Activated CD8-positive, alpha-beta T cell treated with anti-CD3 and anti-CD28 coated beads, Interleukin-2, amount 10 ng/mL, durations not matched to agents 7 days and 5 days (primary cell): ENCODE results near the gene NUTF2. TPM values are rescaled to one million over a fixed set of nuclear protein-coding genes. Genes with fewer than 3 reads are reported as not detected.
A peak's percentile ranks its signal among the peaks of the same experiment; 100 is the strongest.

ENCODE experiments used
- ATAC-seq: fragments of 150-1000 bp; cut with Tn5 transposase; one replicate; pipeline ENCODE4 v1.10.0; 2021; ENCODE audit warnings: moderate library complexity
- CTCF ChIA-PET: fragments of 350-600 bp; sonication (Branson Sonifier 250); formaldehyde crosslinking; loops from one replicate; lab custom pipeline; 2021; ENCODE audit warnings: antibody characterized with exemption; lab: Charles Lee
- POLR2A ChIA-PET: fragments of 350-600 bp; sonication (Branson Sonifier 250); formaldehyde crosslinking; loops from one replicate; lab custom pipeline; 2021; ENCODE audit warnings: antibody characterized with exemption; lab: Charles Lee
- DNase-seq: peaks from one replicate; pipeline ENCODE4 v3.0.0-alpha.2; 2020
- H3K27ac Mint-ChIP-seq: one replicate; pipeline ENCODE4 v1.8.0; 2021; ENCODE audit warnings: mild to moderate bottlenecking, mixed read lengths
- H3K27me3 Mint-ChIP-seq: one replicate; pipeline ENCODE4 v1.8.0; 2021; ENCODE audit warnings: low read depth, mixed read lengths
- H3K36me3 Mint-ChIP-seq: one replicate; pipeline ENCODE4 v1.8.0; 2021; ENCODE audit warnings: low read depth, mixed read lengths
- H3K4me1 Mint-ChIP-seq: one replicate; pipeline ENCODE4 v1.8.0; 2021; ENCODE audit warnings: low read depth, mixed read lengths
- H3K4me3 Mint-ChIP-seq: one replicate; pipeline ENCODE4 v1.8.0; 2021; ENCODE audit warnings: mild to moderate bottlenecking, mixed read lengths
- H3K9me3 Mint-ChIP-seq: one replicate; pipeline ENCODE4 v1.8.0; 2022; ENCODE audit warnings: mixed read lengths; ENCODE audit not compliant: insufficient read depth
- total RNA-seq, 2 experiments: library from RNA; stranded (reverse); gene quantifications; one replicate each; pipeline ENCODE4 v1.2.3, GENCODE V29; 2021

Gene NUTF2
- total RNA-seq, 2 experiments from 2014 or later = 125 to 134 TPM

DNA sequence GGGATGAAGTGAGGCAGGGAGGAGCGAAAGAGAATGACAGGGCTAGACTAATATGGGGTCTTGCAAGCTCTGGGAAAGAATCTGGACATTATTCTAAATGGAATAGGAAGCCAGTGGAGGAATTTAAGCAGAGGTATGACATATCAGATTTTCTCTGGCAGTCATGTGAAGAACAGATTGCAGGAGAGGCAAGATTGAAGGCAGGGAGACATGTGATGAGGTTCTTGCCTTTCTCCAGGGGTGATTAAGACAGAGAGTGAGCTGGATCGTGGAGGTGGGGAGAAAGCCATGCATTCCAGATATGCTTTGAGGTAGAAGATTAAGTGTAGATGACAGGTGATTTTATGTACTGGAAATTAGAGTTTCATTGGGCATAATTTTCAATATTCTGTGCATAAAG, 8.9 kb upstream of the NUTF2 start:
- H3K27me3 Mint-ChIP-seq = no peaks in the 10 kb centered on the region
- H3K4me1 Mint-ChIP-seq = peaks cover 14% of the 10 kb centered on the region
- no peak overlapping the region for H3K27ac Mint-ChIP-seq
- POLR2A ChIA-PET = interaction anchor here (1.1 kb wide), 1 partner anchor 99 kb away, joined by 3 read pairs; the partner anchor contains the start of gene PSMB10
- CTCF ChIA-PET = interaction anchor here (1.0 to 3.4 kb wide), 2 partner anchors 22 to 55 kb away, joined by 3 to 23 read pairs; partner anchors contain the start of gene PSKH1
- ATAC-seq (no peak), DNase-seq (no peak)
- no peaks in the 10 kb centered on the region for H3K9me3 Mint-ChIP-seq
- H3K36me3 Mint-ChIP-seq = no peaks in the 10 kb centered on the region
- H3K4me3 Mint-ChIP-seq = no peak overlapping the region

- DNase-seq (no peak), ATAC-seq (no peak)
- peak overlapping the region; percentile 98 for H3K27ac Mint-ChIP-seq
- no peaks in the 10 kb centered on the region for H3K9me3 Mint-ChIP-seq
- H3K36me3 Mint-ChIP-seq = peaks cover 24% of the 10 kb centered on the region
- peak overlapping the region; percentile 89 for H3K4me3 Mint-ChIP-seq
- H3K4me1 Mint-ChIP-seq = peaks cover 38% of the 10 kb centered on the region
- no peaks in the 10 kb centered on the region for H3K27me3 Mint-ChIP-seq
- POLR2A ChIA-PET = no interaction called here
- CTCF ChIA-PET = interaction anchor here (0.8 to 1.7 kb wide), 6 partner anchors 25 to 320 kb away, joined by 3 to 13 read pairs (median 3); partner anchors contain the start of genes RANBP10 and TSNAXIP1
These were observed 5.4 kb upstream of the NUTF2 start for GRCh38 chr16:67841198-67841815.

GRCh38 chr16:67841816-67842508, 4.8 kb upstream of the NUTF2 start, which contains the start of gene THAP11:
Gene THAP11, plus strand, starts transcription at chr16:67842320. Its CDS starts 235 bp downstream, at chr16:67842555.
- DNase-seq (peak; percentile 97), ATAC-seq (peak; percentile 59)
- POLR2A ChIA-PET = no interaction called here
- peak within 1 kb of the TSS; percentile 98 for H3K27ac Mint-ChIP-seq
- CTCF ChIA-PET = interaction anchor here (1.1 to 1.7 kb wide), 3 partner anchors 26 to 36 kb away, joined by 3 to 13 read pairs (median 3); partner anchors contain the start of genes RANBP10 and TSNAXIP1
- no peaks in the 10 kb centered on the region for H3K9me3 Mint-ChIP-seq
- H3K27me3 Mint-ChIP-seq = no peaks in the 10 kb centered on the region
- peaks cover 24% of the 10 kb centered on the region for H3K36me3 Mint-ChIP-seq
- peaks cover 38% of the 10 kb centered on the region for H3K4me1 Mint-ChIP-seq
- peak within 1 kb of the TSS; percentile 96 for H3K4me3 Mint-ChIP-seq

GRCh38 chr16:67842509-67843342, 4.0 kb upstream of the NUTF2 start:
- peaks cover 26% of the 10 kb centered on the region for H3K36me3 Mint-ChIP-seq

GRCh38 chr16:67843343-67843765, 3.4 kb upstream of the NUTF2 start:
- Mint-ChIP-seq H3K27ac (peak overlapping the region; percentile 96), H3K27me3 (no peaks in the 10 kb centered on the region), H3K4me1 (peaks cover 46% of the 10 kb centered on the region), H3K36me3 (peaks cover 26% of the 10 kb centered on the region), H3K9me3 (no peaks in the 10 kb centered on the region), H3K4me3 (peak overlapping the region; percentile 96)
- DNase-seq = no peak
- no peak for ATAC-seq
- ChIA-PET CTCF (interaction anchor here (0.6 to 4.1 kb wide), 10 partner anchors 10 to 296 kb away, joined by 3 to 40 read pairs (median 4); no protein-coding TSS in a partner anchor), POLR2A (interaction anchor here (0.6 to 4.2 kb wide), 2 partner anchors 10 to 37 kb away, joined by 3 to 28 read pairs; partner anchors contain the start of genes RANBP10 and TSNAXIP1)

More at GRCh38 chr16:67842509-67843342, 4.0 kb upstream of the NUTF2 start:
- peak; percentile 31 for ATAC-seq
- ChIA-PET POLR2A (interaction anchor here (0.6 to 4.2 kb wide), 2 partner anchors 10 to 36 kb away, joined by 3 to 28 read pairs; partner anchors contain the start of genes RANBP10 and TSNAXIP1), CTCF (interaction anchor here (0.6 to 4.1 kb wide), 7 partner anchors 9 to 295 kb away, joined by 3 to 40 read pairs (median 4); no protein-coding TSS in a partner anchor)
- Mint-ChIP-seq H3K27me3 (no peaks in the 10 kb centered on the region), H3K27ac (peak overlapping the region; percentile 96), H3K4me1 (peaks cover 40% of the 10 kb centered on the region), H3K4me3 (peak overlapping the region; percentile 96), H3K9me3 (no peaks in the 10 kb centered on the region)
- DNase-seq = peak; percentile 74

DNA sequence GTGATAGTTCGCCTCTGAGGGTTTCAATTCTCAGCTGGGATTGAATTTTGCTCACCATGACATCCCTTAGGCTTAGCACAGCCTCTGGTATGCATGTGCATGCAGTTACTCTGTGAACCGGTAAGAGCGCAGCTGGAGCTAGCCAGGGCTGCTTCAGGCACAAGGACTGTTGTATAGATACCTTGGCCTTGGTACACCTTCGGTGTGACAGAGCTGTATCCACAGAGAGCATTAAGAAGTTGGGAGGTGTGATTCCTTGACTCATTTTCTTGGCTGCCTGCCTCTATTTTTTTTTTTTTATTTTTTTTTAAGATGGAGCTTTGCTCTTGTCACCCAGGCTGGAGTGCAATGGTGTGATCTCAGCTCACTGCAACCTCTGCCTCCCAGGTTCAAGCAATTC, 2.2 kb upstream of the NUTF2 start:
- H3K36me3 Mint-ChIP-seq = peaks cover 26% of the 10 kb centered on the region
- H3K4me1 Mint-ChIP-seq = peaks cover 51% of the 10 kb centered on the region
- peak overlapping the region; percentile 96 for H3K27ac Mint-ChIP-seq
- ChIA-PET CTCF (interaction anchor here (0.9 to 4.1 kb wide), 15 partner anchors 9 to 963 kb away, joined by 3 to 40 read pairs (median 4); no protein-coding TSS in a partner anchor), POLR2A (interaction anchor here (1.1 to 4.2 kb wide), 3 partner anchors 11 to 91 kb away, joined by 5 to 28 read pairs (median 5); no protein-coding TSS in a partner anchor)
- H3K4me3 Mint-ChIP-seq = peak overlapping the region; percentile 96
- DNase-seq = no peak
- no peaks in the 10 kb centered on the region for H3K27me3 Mint-ChIP-seq
- no peak for ATAC-seq
- no peaks in the 10 kb centered on the region for H3K9me3 Mint-ChIP-seq

- ChIA-PET CTCF (interaction anchor here (0.8 to 4.1 kb wide), 13 partner anchors 10 to 964 kb away, joined by 3 to 40 read pairs (median 4); no protein-coding TSS in a partner anchor), POLR2A (interaction anchor here (1.1 to 4.2 kb wide), 5 partner anchors 9 to 90 kb away, joined by 4 to 28 read pairs (median 5); partner anchors contain the start of genes RANBP10 and TSNAXIP1)
- H3K9me3 Mint-ChIP-seq = no peaks in the 10 kb centered on the region
- H3K4me3 Mint-ChIP-seq = peak overlapping the region; percentile 96
- peaks cover 53% of the 10 kb centered on the region for H3K4me1 Mint-ChIP-seq
- no peaks in the 10 kb centered on the region for H3K27me3 Mint-ChIP-seq
- ATAC-seq = no peak
- peak overlapping the region; percentile 89 for H3K27ac Mint-ChIP-seq
- H3K36me3 Mint-ChIP-seq = peaks cover 30% of the 10 kb centered on the region
- DNase-seq = peak; percentile 29
These were observed 1.3 kb upstream of the NUTF2 start for GRCh38 chr16:67845291-67846062.

DNA sequence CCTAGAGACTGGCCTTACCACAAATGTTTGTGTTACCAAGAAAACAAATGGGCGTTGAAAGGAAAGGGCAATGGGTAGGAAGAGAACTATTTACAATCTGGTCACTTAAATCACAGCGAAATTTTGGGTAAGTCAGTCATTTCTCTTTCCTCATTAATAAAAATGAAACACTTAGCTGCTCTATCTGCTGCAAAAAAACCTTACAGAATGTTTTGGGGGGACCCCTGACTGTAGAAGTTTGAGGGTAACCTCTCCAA, 742 bp upstream of the NUTF2 start:
- H3K4me3 Mint-ChIP-seq = peak overlapping the region; percentile 96
- H3K9me3 Mint-ChIP-seq = no peaks in the 10 kb centered on the region
- H3K27me3 Mint-ChIP-seq = no peaks in the 10 kb centered on the region
- peaks cover 53% of the 10 kb centered on the region for H3K4me1 Mint-ChIP-seq
- peaks cover 31% of the 10 kb centered on the region for H3K36me3 Mint-ChIP-seq
- ChIA-PET POLR2A (interaction anchor here (0.8 to 4.2 kb wide), 6 partner anchors 10 to 122 kb away, joined by 3 to 28 read pairs (median 4); partner anchors contain the start of genes PSKH1, RANBP10 and TSNAXIP1), CTCF (interaction anchor here (0.7 to 4.1 kb wide), 8 partner anchors 10 to 173 kb away, joined by 3 to 40 read pairs (median 6); no protein-coding TSS in a partner anchor)
- no peak for ATAC-seq
- H3K27ac Mint-ChIP-seq = peak overlapping the region; percentile 89
- no peak for DNase-seq

- DNase-seq = no peak
- Mint-ChIP-seq H3K36me3 (peaks cover 31% of the 10 kb centered on the region), H3K4me1 (peaks cover 47% of the 10 kb centered on the region), H3K27me3 (no peaks in the 10 kb centered on the region), H3K4me3 (peak within 1 kb of the TSS; percentile 96), H3K9me3 (no peaks in the 10 kb centered on the region), H3K27ac (peak within 1 kb of the TSS; percentile 82)
- peak; percentile 50 for ATAC-seq
- POLR2A ChIA-PET = interaction anchor here (0.5 to 4.2 kb wide), 2 partner anchors 14 to 427 kb away, joined by 3 to 28 read pairs; no protein-coding TSS in a partner anchor
- CTCF ChIA-PET = interaction anchor here (1.7 to 2.7 kb wide), 2 partner anchors 31 to 174 kb away, joined by 4 to 10 read pairs; no protein-coding TSS in a partner anchor
These were observed 530 bp downstream of the NUTF2 start, which contains the start of gene CENPT for GRCh38 chr16:67847064-67847861. Gene CENPT, minus strand, starts transcription at chr16:67847693. Its CDS starts 13,834 bp downstream, at chr16:67833859.
